ENCODE data around the gene OR52A1.

DNA sequence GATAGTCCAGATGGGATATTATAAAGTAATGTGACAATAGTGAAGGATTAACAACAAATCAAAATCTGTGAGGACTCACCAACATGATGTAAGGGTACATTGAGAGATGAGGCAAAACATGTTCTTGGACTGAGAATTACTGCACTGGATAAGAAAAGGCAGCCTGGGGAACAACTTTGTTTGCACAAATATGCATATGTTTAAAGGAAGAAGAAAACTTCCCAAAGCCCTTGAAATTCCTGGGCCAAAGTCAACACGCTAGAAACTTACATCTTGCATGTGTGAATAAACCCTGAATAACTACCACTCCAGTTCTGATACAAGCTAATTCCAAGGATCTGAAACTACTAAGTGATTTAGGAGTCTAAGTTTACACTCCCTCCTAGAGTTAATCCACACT is 17.5 kb downstream of the OR52A1 start:
- TF ChIP-seq NBN (IDR thresholded peaks at IDR 0.05; ENCODE audit: low read depth) (no peak), BCLAF1 (IDR thresholded peaks at IDR 0.05; ENCODE audit: borderline replicate concordance in 1 of 2, control insufficient read depth in 1 of 2, low read depth in 2 of 2, low read length in 1 of 2) (no peak), ADNP (tag; IDR thresholded peaks at IDR 0.05) (no peak), ESRRB (CRISPR knock-in tag; IDR thresholded peaks at IDR 0.05; ENCODE audit: borderline replicate concordance) (no peak), DNMT1 (IDR thresholded peaks at IDR 0.05) (no peak), RERE (CRISPR knock-in tag; IDR thresholded peaks at IDR 0.05; ENCODE audit: borderline replicate concordance) (no peak), TCF7 (IDR thresholded peaks at IDR 0.05; ENCODE audit: borderline replicate concordance) (no peak), PRDM10 (IDR thresholded peaks at IDR 0.05; ENCODE audit: partially characterized antibody) (no peak), GTF2F1 (IDR thresholded peaks at IDR 0.05; ENCODE audit: low read depth, low read length) (no peak), BRCA1 (IDR thresholded peaks at IDR 0.05) (no peak), BRCA1 (CRISPR knock-in tag; IDR thresholded peaks at IDR 0.05) (no peak), ZBTB1 (CRISPR knock-in tag; IDR thresholded peaks at IDR 0.05; ENCODE audit: borderline replicate concordance, low read depth) (no peak), EZH2 (IDR thresholded peaks at IDR 0.05; ENCODE audit: borderline replicate concordance, low read depth, low read length) (no peak), SP1 (CRISPR knock-in tag; IDR thresholded peaks at IDR 0.05) (no peak)
